ENCODE measurements around the gene CFAP20DC. TPM values are rescaled to one million over a fixed set of nuclear protein-coding genes. Genes with fewer than 3 reads are reported as not detected.

CFAP20DC gene
- total RNA-seq, 1 experiment from 2014 or later = 2.9 TPM

DNA sequence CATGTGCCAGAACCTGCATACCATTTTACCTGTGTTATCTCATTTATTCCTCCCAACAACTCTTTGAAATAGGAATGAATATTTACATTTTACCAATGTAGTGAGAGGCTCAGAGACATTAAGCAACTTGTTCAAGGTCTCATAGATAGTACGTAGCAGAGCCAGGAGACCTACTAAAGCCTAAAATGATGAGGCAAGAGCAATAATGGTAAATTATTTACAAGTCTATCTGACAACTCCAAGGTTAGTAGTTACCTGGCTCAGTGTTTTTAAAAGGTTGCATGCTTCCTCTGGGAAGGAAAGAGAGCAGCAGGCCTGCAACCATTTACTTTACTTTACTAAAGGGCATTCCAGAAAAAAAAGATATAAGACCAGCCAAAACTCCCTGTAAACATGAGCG is 103.0 kb downstream of the CFAP20DC start:
- no peak overlapping the region for H3K4me3 ChIP-seq (replicated peaks in 1 of 2; ENCODE audit: low read depth in 1 of 2, low read length in 2 of 2)

DNA sequence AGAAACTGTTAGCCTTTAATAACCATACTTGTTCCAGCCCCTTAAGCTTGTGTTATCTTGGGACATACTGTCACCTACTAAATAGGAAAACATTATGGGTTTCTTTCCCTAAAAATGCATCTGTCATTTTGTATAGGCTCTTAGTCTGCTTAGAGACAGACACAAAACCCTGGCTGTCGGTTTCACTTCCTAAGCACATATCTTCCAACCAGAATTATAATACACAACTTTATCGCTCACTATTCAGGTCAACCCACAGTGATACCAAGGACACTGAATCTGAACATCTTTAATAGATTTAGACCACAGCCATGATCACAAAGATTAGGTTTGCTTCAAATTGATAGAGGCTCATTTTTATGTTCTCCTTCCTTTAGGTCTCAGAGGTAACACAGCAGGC is 111.8 kb downstream of the CFAP20DC start:
- Histone ChIP-seq H3K36me3 (ENCODE audit: control insufficient read depth in 1 of 2, insufficient read depth in 2 of 2, low read length in 2 of 2) (no peaks in the 10 kb centered on the region), H3K9ac (ENCODE audit: low read length) (no peak overlapping the region), H3K4me2 (ENCODE audit: low read length) (no peak overlapping the region), H3K4me3 (replicated peaks in 1 of 2; ENCODE audit: low read depth in 1 of 2, low read length in 2 of 2) (no peak overlapping the region), H3K9me3 (ENCODE audit: control insufficient read depth in 1 of 2, insufficient read depth in 1 of 2, low read depth in 1 of 2, low read length in 2 of 2) (no peaks in the 10 kb centered on the region), H3K27ac (ENCODE audit: low read depth, low read length) (no peak overlapping the region), H3K27me3 (ENCODE audit: insufficient read depth, low read length) (no peaks in the 10 kb centered on the region), H2AFZ (ENCODE audit: low read depth, low read length, poor library complexity, severe bottlenecking) (no peak overlapping the region), H3K4me1 (ENCODE audit: control insufficient read depth in 1 of 2, insufficient read depth in 2 of 2, low read length in 2 of 2) (no peaks in the 10 kb centered on the region), H4K20me1 (ENCODE audit: insufficient read depth) (no peaks in the 10 kb centered on the region), H3K79me2 (ENCODE audit: insufficient read depth, low read length) (no peaks in the 10 kb centered on the region), H3K9me2 (ENCODE audit: insufficient read depth) (no peaks in the 10 kb centered on the region)
- DNase-seq (ENCODE audit: low read depth, low spot score) (no peak), ATAC-seq (no peak)
- intact Hi-C loops (cut with micrococcal nuclease) = no loop called here
- ChIA-PET CTCF (no interaction called here), RAD21 (ENCODE audit: low non-redundant PET in 1 of 2, low total read pairs in 2 of 2, uncharacterized antibody in 2 of 2, unreplicated experiment in 2 of 2) (no interaction called here), POLR2A (no interaction called here)
- TF ChIP-seq ELF1 (IDR thresholded peaks at IDR 0.05; ENCODE audit: borderline replicate concordance, low read depth) (no peak), CEBPB (IDR thresholded peaks at IDR 0.05; ENCODE audit: low read depth) (no peak), POLR2AphosphoS5 (IDR thresholded peaks at IDR 0.05; ENCODE audit: low read depth, low read length) (no peak), JUND (IDR thresholded peaks at IDR 0.05) (no peak), ZNF274 (IDR thresholded peaks at IDR 0.05; ENCODE audit: low read depth, low read length) (no peak), YY1 (IDR thresholded peaks at IDR 0.05; ENCODE audit: extremely low read depth, insufficient replicate concordance, low read depth, low read length) (no peak), EZH2 (IDR thresholded peaks at IDR 0.05) (no peak), FOSL1 (IDR thresholded peaks at IDR 0.05; ENCODE audit: low read depth) (no peak), POLR2A (IDR thresholded peaks at IDR 0.05; ENCODE audit: borderline replicate concordance, extremely low read depth, insufficient read depth, insufficient read length) (no peak), SP1 (IDR thresholded peaks at IDR 0.05; ENCODE audit: low read depth) (no peak)
- TF ChIP-seq, protein P1, sequence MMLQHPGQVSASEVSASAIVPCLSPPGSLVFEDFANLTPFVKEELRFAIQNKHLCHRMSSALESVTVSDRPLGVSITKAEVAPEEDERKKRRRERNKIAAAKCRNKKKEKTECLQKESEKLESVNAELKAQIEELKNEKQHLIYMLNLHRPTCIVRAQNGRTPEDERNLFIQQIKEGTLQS (IDR thresholded peaks at IDR 0.05) = no peak
- TF ChIP-seq, protein P2, sequence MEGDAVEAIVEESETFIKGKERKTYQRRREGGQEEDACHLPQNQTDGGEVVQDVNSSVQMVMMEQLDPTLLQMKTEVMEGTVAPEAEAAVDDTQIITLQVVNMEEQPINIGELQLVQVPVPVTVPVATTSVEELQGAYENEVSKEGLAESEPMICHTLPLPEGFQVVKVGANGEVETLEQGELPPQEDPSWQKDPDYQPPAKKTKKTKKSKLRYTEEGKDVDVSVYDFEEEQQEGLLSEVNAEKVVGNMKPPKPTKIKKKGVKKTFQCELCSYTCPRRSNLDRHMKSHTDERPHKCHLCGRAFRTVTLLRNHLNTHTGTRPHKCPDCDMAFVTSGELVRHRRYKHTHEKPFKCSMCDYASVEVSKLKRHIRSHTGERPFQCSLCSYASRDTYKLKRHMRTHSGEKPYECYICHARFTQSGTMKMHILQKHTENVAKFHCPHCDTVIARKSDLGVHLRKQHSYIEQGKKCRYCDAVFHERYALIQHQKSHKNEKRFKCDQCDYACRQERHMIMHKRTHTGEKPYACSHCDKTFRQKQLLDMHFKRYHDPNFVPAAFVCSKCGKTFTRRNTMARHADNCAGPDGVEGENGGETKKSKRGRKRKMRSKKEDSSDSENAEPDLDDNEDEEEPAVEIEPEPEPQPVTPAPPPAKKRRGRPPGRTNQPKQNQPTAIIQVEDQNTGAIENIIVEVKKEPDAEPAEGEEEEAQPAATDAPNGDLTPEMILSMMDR (IDR thresholded peaks at IDR 0.05 in 2 of 3, conservative IDR thresholded peaks at IDR 0.05 in 1 of 3; ENCODE audit: borderline replicate concordance in 1 of 3, insufficient read depth in 1 of 3, low read depth in 2 of 3, low read length in 2 of 3) = no peak
- BruUV-seq (replicated peaks) = no TSS peak

More for the DNA sequence above, 103.0 kb downstream of the CFAP20DC start:
- ChIA-PET CTCF (no interaction called here), POLR2A (no interaction called here), RAD21 (ENCODE audit: low non-redundant PET in 1 of 2, low total read pairs in 2 of 2, uncharacterized antibody in 2 of 2, unreplicated experiment in 2 of 2) (no interaction called here)
- no peak for DNase-seq (ENCODE audit: low read depth, low spot score)
- H3K9ac ChIP-seq (ENCODE audit: low read length) = no peak overlapping the region
- H3K9me2 ChIP-seq (ENCODE audit: insufficient read depth) = no peaks in the 10 kb centered on the region
- H3K4me2 ChIP-seq (ENCODE audit: low read length) = no peak overlapping the region
- no peaks in the 10 kb centered on the region for H3K4me1 ChIP-seq (ENCODE audit: control insufficient read depth in 1 of 2, insufficient read depth in 2 of 2, low read length in 2 of 2)
- no peaks in the 10 kb centered on the region for H3K79me2 ChIP-seq (ENCODE audit: insufficient read depth, low read length)
- no peaks in the 10 kb centered on the region for H3K36me3 ChIP-seq (ENCODE audit: control insufficient read depth in 1 of 2, insufficient read depth in 2 of 2, low read length in 2 of 2)
- H3K27ac ChIP-seq (ENCODE audit: low read depth, low read length) = no peak overlapping the region
- intact Hi-C loops (cut with micrococcal nuclease) = no loop called here
- H3K27me3 ChIP-seq (ENCODE audit: insufficient read depth, low read length) = no peaks in the 10 kb centered on the region
- no peaks in the 10 kb centered on the region for H4K20me1 ChIP-seq (ENCODE audit: insufficient read depth)
- H3K9me3 ChIP-seq (ENCODE audit: control insufficient read depth in 1 of 2, insufficient read depth in 1 of 2, low read depth in 1 of 2, low read length in 2 of 2) = no peaks in the 10 kb centered on the region
- TF ChIP-seq POLR2A (IDR thresholded peaks at IDR 0.05; ENCODE audit: borderline replicate concordance, extremely low read depth, insufficient read depth, insufficient read length) (no peak), EZH2phosphoT487 (IDR thresholded peaks at IDR 0.05; ENCODE audit: borderline replicate concordance) (no peak), ELF1 (IDR thresholded peaks at IDR 0.05; ENCODE audit: borderline replicate concordance, low read depth) (no peak), CEBPB (IDR thresholded peaks at IDR 0.05; ENCODE audit: low read depth) (no peak), ZNF274 (IDR thresholded peaks at IDR 0.05; ENCODE audit: low read depth, low read length) (no peak), ZFX (IDR thresholded peaks at IDR 0.05) (no peak)
- TF ChIP-seq, protein P2 (IDR thresholded peaks at IDR 0.05 in 2 of 3, conservative IDR thresholded peaks at IDR 0.05 in 1 of 3; ENCODE audit: borderline replicate concordance in 1 of 3, insufficient read depth in 1 of 3, low read depth in 2 of 3, low read length in 2 of 3) = no peak
- BruUV-seq (replicated peaks) = no TSS peak
- H2AFZ ChIP-seq (ENCODE audit: low read depth, low read length, poor library complexity, severe bottlenecking) = no peak overlapping the region
- ATAC-seq = no peak

Measured in HCT116 (cell line).